HG03521 (cell line): ENCODE data around the gene FLNB.

ENCODE experiments used
- ATAC-seq: cut with Tn5 transposase; IDR thresholded peaks from one replicate; pipeline ENCODE4 v1.9.1; 2021; ENCODE audit warnings: mild to moderate bottlenecking, moderate library complexity; ENCODE audit not compliant: unreplicated experiment

The FLNB gene

DNA sequence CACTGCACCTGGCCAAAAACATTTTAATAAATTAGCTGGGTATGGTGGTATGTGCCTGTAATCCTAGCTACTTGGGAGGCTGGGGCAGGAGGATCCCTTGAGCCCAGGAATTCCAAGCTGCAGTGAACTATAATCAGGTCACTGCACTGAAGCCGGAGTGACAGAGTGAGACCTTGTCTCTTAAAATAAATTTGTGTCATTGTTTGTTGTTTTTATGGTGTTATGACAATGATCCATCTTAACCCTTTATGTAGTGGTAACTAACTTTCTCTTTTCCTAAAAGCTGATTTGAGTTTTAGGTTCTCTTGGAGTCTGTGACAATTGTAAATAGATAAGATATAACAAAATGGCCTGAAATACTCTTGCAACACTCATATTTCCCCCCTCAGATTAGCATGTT is 20.7 kb downstream of the FLNB start:
- ATAC-seq: no peak

DNA sequence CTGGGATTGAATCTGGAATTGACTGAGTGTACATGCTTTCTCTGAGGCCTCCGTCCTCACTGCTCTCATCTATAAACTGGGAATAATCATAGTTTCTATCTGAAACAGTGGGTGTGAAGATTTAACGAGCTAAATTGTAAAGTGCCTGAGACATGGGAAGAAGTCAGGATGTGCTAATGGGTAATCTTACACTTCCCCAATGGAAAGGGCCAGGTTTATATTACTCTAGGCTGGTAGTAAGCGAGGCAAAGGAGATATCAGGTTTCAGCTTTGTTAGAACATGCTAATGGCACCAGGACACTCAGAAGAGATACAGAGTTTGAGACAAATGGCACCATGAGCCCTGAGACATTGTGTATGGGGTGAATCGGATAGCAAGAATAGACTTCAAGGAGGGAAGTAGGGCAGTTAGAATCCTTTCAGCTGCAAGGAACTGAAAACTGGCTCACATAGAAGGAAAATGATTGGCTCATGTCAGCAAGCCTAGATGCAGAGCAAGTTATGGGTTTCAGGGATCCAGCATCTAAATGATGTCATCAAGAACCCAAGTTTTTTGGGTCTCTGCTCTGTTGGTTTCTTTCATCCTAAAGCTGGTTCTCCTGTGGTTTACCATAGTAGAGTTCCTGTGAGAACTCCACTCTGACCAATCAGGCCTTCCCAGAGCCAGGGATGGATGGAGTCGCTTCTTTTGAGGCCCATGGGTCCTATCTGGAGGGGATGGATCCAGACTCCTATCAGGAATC is 21.8 kb downstream of the FLNB start:
- ATAC-seq: no peak

DNA sequence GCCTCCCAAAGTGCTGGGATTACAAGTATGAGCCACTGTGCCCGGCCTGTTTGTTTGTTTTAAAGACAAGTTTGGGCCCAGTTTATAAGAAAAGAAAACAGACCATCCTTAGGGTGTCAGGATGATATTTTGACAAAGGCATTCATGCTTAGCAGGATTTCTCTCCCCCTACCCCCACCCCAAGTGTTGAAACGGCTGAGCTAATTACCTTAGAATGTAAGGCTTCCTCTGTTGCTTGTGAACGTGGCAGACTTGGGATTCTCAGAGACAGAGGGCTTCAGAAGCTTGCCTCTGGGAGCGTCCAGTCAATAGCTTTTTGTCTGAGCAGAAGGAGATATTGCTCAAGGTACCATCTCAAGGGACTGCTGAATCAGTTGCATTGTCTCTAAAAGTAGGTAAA is 24.0 kb downstream of the FLNB start:
- ATAC-seq: no peak

DNA sequence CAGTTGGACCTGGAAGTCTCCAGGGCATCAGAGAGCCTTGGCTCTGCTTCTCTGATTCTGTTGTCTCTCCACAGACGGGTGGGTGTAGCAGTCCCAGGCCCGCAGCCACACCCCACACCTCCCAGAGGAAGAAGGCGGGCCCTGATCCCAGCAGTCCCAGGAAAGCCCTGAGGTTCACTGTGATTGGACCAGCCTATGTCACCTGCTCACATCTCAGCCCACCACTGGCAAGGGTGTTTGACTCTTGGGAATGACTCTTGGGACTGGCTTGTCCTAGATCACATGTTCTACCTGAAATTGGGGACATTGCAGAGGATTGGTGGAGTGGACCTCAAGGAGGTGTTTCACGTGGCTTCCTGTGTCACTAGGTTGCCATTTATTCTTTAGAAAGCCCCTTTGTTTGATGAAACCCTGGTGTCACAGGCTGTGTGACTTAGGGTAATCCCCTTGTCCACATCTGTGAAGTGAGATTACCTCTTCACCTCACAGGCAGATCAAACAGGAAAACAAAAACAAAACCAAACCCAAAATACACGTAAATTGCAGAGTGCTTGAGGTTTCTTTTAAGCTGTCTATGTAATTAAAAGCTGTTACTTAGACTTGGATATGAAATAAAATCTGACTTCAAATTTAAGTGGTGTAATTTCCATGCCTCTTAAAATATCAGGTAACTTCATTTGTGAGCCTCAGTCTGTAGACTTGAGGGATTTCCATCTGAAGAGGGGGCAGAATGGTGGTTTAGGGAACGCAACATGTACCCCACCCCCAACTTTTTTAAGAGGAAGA is 26.7 kb downstream of the FLNB start:
- peak; percentile 93 for ATAC-seq

DNA sequence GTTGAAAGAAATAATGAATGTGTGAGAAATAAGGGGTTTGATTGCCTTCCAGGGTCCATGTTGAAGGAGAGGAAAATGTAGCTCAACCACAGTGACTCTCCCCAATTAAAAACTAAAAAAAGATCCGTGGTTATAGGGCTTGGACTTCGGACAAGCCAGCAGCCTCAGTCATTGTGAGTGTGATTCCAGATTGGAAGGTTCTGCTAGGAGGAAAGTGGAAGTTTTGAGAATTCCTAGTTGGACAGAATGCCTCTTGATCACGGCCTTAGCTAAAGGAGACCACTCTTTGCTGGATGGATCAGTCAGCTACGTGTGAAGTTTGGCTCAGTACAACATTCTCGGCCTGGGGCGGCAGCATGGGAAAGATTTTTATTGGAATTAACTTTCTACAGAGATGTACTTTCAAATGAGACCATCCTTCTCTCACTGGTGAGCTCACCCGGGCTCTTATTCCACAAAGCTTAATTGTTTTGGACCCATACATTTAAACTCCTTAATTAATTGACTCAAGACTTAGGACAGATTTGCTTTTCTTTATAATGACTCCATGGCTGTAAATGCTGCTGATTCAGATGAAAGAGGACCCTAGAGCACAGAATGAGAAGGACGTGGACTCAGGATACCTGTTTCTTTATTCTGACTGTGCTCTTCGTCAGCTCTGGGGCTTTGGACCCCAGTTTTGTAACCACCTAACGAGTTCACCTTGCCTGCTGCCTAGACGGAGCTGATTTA is 27.5 kb downstream of the FLNB start:
- ATAC-seq: no peak

DNA sequence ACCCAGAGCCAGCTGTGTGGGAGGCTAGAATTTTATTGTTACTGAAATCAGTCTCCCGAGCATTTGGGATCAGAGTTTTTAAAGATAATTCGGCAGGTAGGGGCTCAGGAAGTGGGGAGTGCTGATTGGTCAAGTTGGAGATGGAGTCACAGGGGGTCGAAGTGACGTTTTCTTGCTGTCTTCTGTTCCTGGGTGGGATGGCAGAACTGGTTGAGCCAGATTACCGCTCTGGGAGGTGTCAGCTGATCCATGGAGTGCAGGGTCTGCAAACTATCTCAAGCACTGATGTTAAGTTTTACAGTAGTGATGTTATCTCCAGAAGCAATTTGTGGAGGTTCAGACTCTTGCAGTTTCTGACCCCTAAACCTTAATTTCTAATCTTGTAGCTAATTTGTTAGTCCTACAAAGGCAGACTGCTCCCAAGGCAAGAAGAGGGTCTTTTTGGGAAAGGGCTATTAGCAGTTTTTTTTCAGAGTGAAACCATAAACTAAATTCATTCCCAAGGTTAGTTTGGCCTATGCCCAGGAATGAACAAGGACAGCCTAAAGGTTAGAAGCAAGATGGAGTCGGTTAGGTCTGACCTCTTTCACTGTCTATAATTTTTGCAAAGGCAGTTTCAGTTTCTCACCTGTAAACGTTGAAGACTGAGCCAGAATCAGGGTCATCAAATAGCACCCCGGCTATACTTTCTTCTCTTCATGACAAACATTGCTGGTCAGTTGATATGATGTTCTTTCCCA is 28.2 kb downstream of the FLNB start:
- ATAC-seq: no peak

DNA sequence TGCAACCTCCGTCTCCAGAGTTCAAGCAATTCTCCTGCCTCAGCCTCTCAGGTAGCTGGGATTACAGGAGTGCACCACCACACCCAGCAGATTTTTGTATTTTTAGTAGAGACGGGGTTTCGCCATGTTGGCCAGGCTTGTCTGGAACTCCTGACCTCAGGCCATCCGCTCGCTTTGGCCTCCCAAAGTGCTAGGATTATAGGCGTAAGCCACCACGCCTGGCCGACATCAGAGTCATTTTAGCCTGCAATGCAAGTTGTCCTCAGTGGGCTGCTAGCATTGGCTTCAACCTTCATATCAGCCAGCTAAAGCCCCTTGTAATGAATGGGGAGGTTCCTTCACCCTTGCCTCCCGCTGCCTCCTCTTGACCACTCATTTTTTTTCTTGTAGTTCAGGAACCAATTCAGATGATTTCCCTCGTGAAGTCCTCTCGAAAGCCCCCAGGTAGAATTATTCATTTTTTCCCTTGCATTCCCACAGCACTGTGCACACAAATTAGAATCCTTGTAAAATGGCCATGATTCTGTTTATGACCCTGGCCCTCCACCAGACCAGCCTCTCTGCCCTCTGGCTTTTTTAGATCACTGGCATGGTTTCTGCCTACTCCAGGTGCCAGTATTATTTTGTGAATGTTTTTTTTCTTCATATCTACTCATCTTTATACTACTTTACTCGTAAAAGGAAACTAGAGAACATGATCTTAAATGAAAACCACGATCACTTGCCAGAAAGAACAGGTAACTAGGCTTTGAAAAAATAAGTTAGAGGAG is 29.1 kb downstream of the FLNB start:
- no peak for ATAC-seq

DNA sequence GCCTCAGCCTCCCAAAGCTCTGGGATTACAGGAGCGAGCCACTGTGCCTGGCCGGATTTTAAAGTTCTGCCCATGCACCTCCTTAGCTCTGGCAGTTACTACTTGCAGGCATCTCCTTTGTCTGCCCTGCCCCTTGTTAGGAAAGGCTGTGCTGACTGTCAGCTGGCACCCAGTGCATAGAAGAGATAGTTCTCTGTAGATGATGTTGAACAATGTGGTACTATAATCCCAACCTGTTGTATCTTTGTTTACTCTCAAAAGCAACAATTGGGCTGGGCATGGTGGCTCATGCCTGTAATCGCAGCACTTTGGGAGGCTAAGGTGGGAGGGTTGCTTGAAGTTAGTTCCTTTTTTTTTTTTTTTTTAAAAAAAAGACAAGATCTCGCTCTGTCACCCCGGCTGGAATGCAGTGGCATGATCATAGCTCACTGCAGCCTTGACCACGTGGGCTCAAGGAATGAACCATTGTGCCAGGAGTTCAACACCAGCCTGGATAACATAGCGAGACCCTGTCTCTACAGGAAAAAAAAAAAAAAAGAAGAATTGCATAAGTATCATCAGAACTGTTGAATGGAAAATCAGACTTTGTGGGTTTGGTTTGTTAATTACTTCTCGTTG is 30.6 kb downstream of the FLNB start:
- ATAC-seq: no peak

DNA sequence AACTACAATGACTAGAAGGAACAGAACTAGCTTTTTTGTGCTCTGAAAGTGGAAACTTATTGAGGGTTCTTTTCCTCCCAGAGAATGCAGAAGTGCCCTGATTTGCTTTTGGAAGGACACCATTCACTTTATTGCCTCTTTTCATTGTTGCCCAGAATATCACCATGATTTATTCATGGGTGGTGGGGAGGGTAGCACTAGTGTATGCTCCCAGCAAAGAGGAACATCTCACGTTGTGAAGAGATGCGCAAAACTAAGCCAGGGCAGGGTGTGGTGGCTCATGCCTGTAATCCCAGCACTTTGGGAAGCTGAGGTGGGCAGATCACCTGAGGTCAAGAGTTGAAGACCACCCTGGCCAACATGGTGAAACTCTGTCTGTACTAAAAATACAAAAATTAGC is 31.4 kb downstream of the FLNB start:
- ATAC-seq: no peak

DNA sequence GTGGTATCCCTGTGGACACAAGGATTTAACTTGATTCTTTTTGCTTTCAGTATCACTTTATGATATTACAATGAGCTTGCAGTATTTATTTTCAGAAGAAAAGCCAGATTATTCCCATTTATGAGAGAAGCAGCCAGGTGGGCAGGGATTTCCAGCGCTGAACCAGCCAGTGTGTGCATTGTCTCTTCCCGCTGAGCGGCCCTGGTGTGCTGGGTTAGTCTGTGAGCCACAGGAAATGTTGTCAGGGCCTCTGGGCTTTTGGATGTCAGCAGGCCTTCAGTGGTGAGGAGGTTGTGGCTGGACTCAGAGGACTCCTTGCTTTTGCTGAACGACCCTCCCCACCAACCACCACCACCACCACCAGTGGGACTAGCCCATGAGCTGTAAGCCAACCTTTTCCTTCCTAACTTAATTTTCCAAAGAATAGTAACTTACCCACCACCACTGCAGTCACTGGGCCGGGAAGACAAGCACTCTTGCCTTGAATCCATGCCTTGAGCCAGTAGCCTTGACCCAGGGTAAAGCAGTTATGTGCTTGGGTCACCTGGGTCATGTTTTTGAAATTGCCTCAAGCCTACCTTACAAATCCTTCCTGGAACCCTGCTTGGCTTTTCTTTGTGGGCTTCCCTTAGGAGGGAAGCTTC is 33.1 kb downstream of the FLNB start:
- no peak for ATAC-seq

DNA sequence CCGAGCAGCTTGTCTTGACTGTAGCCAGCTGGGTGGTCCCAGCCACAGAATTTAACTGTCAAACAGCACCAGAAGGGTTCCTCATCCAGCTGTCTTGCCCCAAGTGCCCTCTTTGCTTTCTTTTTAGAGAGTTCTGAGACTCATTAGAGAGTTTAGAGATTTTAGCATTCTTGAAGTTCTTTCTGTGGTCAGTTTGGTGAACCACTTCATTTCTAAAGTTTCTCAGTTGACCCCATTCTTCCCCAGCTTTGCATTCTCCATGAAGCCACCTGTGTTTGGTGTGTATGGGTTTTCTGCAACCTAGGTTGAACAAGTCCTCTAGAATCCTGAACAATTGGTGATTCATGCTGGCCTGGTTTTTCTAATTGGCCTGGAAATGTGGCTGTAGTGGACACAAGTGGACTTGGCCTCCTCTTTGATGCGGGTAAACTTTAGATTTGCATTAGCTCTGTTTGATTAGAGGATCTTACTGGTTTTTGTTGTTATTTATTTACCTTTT is 33.7 kb downstream of the FLNB start:
- peak; percentile 90 for ATAC-seq

DNA sequence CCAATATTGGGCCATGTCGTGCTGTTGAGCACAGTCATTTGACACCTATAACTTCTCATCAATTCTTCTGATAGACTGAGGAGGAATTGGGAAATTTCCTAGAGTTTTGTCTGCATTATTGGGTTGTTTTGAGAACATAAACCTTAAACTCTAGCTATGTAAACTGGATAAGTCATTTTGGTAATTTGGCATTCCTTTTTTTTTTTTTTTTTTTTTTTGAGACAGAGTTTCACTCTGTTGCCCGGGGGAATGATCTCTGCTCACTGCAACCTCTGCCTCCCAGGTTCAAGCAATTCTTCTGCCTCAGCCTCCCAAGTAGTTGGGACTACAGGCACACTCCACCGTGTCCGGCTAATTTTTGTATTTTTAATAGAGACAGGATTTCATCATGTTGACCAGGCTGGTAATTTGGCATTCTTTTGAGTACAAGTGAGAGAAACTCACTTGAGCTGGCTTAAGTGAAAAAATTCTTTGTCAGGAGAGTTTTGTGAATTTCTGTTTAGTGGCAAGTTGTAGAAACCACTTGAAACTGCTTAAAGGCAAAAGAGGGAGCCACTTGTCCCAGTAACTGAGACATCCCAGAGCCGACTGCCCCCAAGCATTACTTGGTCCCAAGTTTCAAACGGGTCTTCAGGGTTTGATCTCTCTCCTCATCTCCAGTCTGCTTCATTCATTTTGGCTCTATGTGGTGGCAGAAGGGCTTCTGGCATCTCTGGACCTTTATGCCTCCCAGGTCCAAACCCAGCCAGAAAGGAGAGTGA is 34.9 kb downstream of the FLNB start:
- ATAC-seq: no peak

DNA sequence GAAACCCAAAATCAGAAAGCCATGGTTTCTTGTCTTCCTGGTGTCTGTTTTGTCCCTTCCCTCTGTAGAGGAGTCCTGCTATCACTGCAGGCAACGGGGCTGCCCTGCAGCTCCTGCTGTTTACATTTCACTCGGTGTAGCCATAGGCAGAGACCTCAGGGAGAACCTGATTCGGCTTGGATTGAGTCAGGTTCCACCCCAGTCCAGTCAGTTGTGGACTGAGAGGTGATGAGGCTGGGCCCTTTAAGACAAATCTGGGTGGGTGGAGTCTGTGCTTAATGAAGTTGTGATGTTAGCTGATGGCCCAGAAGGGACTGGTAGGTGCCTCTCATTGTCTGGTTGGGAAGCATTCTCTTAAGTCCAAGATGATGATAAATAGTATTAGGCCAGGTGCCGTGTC is 35.7 kb downstream of the FLNB start:
- no peak for ATAC-seq

DNA sequence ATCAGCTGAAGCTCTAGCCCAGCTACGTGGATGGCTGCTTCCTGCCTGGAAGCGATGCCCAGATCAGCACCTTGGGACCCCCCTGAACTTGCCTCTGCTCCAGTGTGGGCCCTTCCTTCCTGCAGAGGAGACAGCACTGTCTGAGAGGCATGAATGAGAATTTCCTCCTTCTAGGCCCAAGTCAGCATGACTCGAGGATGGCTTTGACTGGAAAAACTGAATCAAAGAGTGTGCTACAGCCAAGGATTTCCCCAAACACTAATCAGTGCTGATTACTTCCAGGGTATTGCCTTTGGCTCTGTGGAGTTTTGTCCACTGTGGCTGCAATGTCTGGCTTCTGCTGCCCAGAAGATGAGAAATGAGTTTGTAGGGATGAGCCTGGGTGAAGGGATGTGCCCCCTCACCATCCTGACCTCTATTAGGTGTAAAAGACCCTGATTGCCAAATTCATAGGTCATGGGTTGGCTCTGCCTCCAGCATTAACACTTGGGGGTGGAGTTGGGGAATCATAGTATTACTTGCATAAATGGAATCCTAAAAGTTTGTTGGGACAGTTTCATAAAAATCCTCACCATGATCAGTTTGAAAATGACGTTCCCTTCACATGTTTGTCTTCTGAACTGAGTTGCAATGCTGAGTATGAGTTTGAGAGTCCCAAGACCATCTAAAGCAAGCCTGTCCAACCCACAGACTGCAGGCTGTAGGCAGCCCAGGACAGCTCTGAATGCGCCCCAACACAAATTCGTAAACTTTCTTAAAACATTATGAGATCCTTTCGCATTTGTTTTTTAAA is 36.7 kb downstream of the FLNB start:
- no peak for ATAC-seq

DNA sequence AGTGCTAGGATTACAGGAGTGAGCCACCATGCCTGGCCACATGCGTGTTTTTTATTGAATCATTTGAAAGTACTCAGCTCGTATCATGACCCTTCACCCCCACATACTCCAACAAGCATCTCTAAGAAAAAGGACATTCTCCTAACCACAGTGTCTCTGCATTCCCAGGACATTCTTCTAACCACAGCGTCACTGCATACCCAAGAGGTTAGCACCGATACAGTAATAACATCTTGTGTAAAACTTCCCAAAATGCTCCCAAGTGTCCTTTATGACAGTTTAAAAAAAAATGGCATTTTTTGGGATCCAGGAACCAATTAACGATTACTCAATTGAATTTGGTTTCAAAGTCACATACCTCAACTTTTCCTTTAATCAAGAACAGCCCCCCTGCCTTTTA is 39.6 kb downstream of the FLNB start:
- no peak for ATAC-seq

DNA sequence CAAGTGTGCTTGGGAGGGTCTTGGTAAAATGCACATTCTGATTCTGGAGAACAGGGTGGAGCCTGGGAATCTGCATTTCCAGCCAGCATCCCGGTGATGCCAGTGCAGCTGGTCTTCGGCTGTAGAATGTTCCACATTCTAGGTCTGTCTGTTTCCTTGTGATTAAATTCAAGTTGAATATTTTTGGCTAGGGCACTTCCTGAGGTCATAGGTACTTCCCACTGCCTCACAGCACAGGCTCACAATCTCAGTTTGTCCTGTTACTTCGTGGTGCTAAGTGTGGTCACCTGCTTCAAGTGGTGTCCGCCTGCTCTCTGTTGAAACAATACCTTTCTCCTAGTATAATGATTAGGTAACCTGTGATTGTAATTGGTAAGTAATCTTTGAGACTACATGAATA is 40.1 kb downstream of the FLNB start:
- no peak for ATAC-seq

DNA sequence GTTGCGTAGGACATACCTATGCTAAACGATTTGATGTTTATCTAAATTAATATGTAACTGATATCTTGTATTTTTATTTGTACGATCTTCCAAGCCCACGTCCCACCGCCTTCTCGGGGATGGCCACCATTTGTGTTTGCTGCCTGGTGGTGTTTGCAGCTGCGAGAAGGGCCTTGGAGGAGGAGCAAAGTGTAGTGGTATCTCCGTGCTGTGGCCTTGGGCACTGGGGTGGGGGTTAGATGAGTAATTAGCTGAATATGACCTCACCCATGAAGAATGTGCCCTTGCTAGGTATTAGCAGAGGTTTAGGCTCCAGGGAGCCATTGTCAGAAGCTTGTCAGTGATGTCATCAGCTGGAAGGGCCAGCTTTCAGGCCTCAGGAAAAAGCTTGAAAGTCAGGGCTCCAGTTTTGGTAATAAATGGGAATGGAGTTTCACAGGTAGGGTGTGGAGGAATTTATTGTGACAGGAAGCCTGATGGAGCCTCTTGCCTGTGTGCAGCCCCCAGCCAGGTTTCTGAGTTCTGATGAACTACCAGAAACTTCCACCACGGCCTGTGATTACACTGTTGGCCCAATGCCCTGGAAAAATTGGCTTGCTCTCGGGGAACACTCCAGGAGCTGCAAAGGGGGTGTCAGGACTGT is 41.0 kb downstream of the FLNB start:
- no peak for ATAC-seq
